MM.1S (cell line): ENCODE measurements around the gene ADCY5.

Source experiments
- DNase-seq: peaks from one replicate; pipeline ENCODE4 v3.0.0-alpha.2; 2015
- H2AFZ ChIP-seq: fragments of 300-600 bp; sonication (generic); 2 replicates; pipeline ENCODE4 v1.6.0; 2016; ENCODE audit warnings: antibody characterized with exemption, low read length
- H3F3A ChIP-seq: fragments of 300-600 bp; sonication (generic); 2 replicates; pipeline ENCODE4 v1.6.1; 2016; ENCODE audit warnings: mild to moderate bottlenecking, antibody characterized with exemption, low read length, moderate library complexity, mixed read lengths; ENCODE audit not compliant: insufficient read depth
- H3K27ac ChIP-seq: fragments of 300-600 bp; sonication (generic); 2 replicates; pipeline ENCODE4 v1.5.1; 2016; ENCODE audit warnings: mild to moderate bottlenecking, low read length
- H3K27me3 ChIP-seq: fragments of 300-600 bp; sonication (generic); replicated peaks from 2 replicates; pipeline ENCODE4 v1.6.0; 2016; ENCODE audit warnings: low read length; ENCODE audit not compliant: insufficient read depth
- H3K36me3 ChIP-seq: fragments of 300-600 bp; sonication (generic); replicated peaks from 2 replicates; pipeline ENCODE4 v1.6.1; 2016; ENCODE audit warnings: mild to moderate bottlenecking, low read length, mixed read lengths; ENCODE audit not compliant: insufficient read depth
- H3K4me1 ChIP-seq: fragments of 300-600 bp; sonication (generic); 2 replicates; pipeline ENCODE4 v1.6.1; 2016; ENCODE audit warnings: low read length, mixed read lengths
- H3K4me2 ChIP-seq: fragments of 300-600 bp; sonication (generic); 2 replicates; pipeline ENCODE4 v1.6.0; 2016; ENCODE audit warnings: low read depth, low read length
- H3K4me3 ChIP-seq: fragments of 300-600 bp; sonication (generic); 2 replicates; pipeline ENCODE4 v1.5.1; 2016; ENCODE audit warnings: low read length, mixed read lengths
- H3K79me2 ChIP-seq: fragments of 300-600 bp; sonication (generic); 2 replicates; pipeline ENCODE4 v1.6.1; 2016; ENCODE audit warnings: mixed run types, low read length, mixed read lengths
- H3K9ac ChIP-seq: fragments of 300-600 bp; sonication (generic); 2 replicates; pipeline ENCODE4 v1.6.1; 2016; ENCODE audit warnings: low read length, mixed read lengths
- H3K9me2 ChIP-seq: fragments of 300-600 bp; sonication (generic); replicated peaks from 2 replicates; pipeline ENCODE4 v1.6.1; 2016; ENCODE audit warnings: mild to moderate bottlenecking, low read length, mixed read lengths; ENCODE audit not compliant: insufficient read depth
- H3K9me3 ChIP-seq: fragments of 300-600 bp; sonication (generic); replicated peaks from 2 replicates; pipeline ENCODE4 v1.6.1; 2016; ENCODE audit warnings: mild to moderate bottlenecking, low read length, mixed read lengths; ENCODE audit not compliant: insufficient read depth
- H4K20me1 ChIP-seq: fragments of 300-600 bp; sonication (generic); 2 replicates; pipeline ENCODE4 v1.6.1; 2016; ENCODE audit warnings: mild to moderate bottlenecking, low read length, moderate library complexity, mixed read lengths; ENCODE audit not compliant: insufficient read depth
- CTCF ChIP-seq: fragments of 300-600 bp; sonication (generic); IDR thresholded peaks from 2 replicates; pipeline ENCODE4 v1.5.1; 2016; ENCODE audit warnings: antibody characterized with exemption, low read length, mixed read lengths
- EZH2 ChIP-seq: fragments of 300-600 bp; sonication (generic); optimal IDR thresholded peaks from 2 replicates; pipeline ENCODE3; 2017; ENCODE audit warnings: low read depth, mild to moderate bottlenecking, antibody characterized with exemption, low read length, mixed read lengths
- EZH2phosphoT487 ChIP-seq: fragments of 300-600 bp; sonication (generic); IDR thresholded peaks from 2 replicates; pipeline ENCODE4 v1.6.1; 2018; ENCODE audit warnings: antibody characterized with exemption, low read length

ADCY5 gene

DNA sequence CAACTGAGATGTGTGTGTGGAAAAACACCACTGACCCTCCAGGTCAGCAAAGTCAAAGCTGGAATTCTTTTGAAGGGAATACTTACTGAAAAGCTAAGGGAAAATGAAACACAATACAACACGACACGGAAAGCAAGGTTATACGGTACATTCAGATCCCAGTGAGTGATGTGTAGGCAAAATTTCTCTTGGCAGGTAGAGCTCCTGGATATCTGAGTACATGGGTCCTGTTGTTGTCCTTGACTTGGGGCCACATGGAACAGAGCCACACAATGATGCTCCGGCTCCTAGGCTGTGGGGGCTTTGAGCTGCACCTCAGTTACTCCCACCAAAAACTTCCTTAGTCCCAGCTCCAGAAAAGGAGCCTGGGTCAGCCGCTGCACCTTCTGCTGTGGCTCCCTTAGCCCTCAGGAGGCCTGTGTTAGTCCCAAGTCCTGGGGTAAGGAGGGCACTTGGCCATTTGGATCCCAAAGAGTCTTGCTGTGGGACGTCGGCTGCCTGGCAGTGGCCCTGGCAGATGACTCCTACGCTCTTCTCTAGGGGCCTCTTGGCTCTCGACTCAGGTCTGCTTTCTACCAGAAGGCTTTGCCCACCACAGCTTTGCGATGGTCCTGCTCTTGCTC, 95.6 kb downstream of the ADCY5 start:
- H4K20me1 ChIP-seq, result no peaks in the 10 kb centered on the region
- H3K79me2 ChIP-seq, result no peaks in the 10 kb centered on the region
- no peaks in the 10 kb centered on the region for H3K9me3 ChIP-seq
- H3K9ac ChIP-seq, result no peak overlapping the region
- no peaks in the 10 kb centered on the region for H3K36me3 ChIP-seq
- 0 out of 2 replicates have a peak, but pooled peaks cover 5% of the 10 kb centered on the region for H3K27me3 ChIP-seq
- no peak for DNase-seq
- no peak overlapping the region for H2AFZ ChIP-seq
- H3F3A ChIP-seq, result no peaks in the 10 kb centered on the region
- TF ChIP-seq EZH2phosphoT487 (no peak), CTCF (no peak), EZH2 (no peak)
- no peak overlapping the region for H3K4me2 ChIP-seq
- H3K27ac ChIP-seq, result no peak overlapping the region
- no peaks in the 10 kb centered on the region for H3K9me2 ChIP-seq
- no peaks in the 10 kb centered on the region for H3K4me1 ChIP-seq
- H3K4me3 ChIP-seq, result no peak overlapping the region

DNA sequence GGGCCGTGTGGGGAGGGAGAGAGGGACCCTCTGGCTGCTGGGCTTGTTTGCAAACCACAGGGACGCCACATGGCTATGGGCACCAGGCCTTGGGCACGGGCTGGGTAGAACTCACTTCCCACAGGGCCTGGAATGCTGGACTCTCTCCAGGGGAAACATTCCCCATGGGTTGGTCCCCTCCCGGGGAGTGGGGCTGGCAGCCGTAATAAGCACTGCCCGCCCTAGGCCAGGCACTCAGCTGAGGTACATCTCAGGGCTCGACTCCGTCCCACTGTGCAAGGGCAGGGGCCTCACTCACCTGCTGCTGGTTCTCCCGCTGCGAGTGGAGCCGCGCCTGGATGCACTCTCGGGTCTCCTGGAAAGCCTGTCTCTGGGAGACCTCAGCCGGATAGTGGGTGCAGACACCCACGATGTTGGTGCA, 96.7 kb downstream of the ADCY5 start:
- H3K79me2 ChIP-seq, result no peaks in the 10 kb centered on the region
- no peak overlapping the region for H3K4me2 ChIP-seq
- no peaks in the 10 kb centered on the region for H3K4me1 ChIP-seq
- no peaks in the 10 kb centered on the region for H3K9me3 ChIP-seq
- H3F3A ChIP-seq, result no peaks in the 10 kb centered on the region
- H3K27ac ChIP-seq, result no peak overlapping the region
- H3K4me3 ChIP-seq, result no peak overlapping the region
- no peak overlapping the region for H3K9ac ChIP-seq
- no peak overlapping the region for H2AFZ ChIP-seq
- H4K20me1 ChIP-seq, result no peaks in the 10 kb centered on the region
- DNase-seq, result no peak
- TF ChIP-seq EZH2 (no peak), CTCF (no peak), EZH2phosphoT487 (no peak)
- no peaks in the 10 kb centered on the region for H3K36me3 ChIP-seq
- H3K9me2 ChIP-seq, result no peaks in the 10 kb centered on the region
- H3K27me3 ChIP-seq, result 0 out of 2 replicates have a peak, but pooled peaks cover 5% of the 10 kb centered on the region

- no peak for DNase-seq
- Histone ChIP-seq H3K79me2 (no peaks in the 10 kb centered on the region), H3K9me3 (no peaks in the 10 kb centered on the region), H3K4me1 (no peaks in the 10 kb centered on the region), H3K4me3 (no peak overlapping the region), H3K27me3 (0 out of 2 replicates have a peak, but pooled peaks cover 5% of the 10 kb centered on the region), H3K4me2 (no peak overlapping the region), H2AFZ (no peak overlapping the region), H3K9ac (no peak overlapping the region), H3K36me3 (no peaks in the 10 kb centered on the region), H3K9me2 (no peaks in the 10 kb centered on the region), H3K27ac (no peak overlapping the region), H3F3A (no peaks in the 10 kb centered on the region), H4K20me1 (no peaks in the 10 kb centered on the region)
- TF ChIP-seq EZH2phosphoT487 (no peak), EZH2 (no peak)
Observed at GRCh38 chr3:123351501-123351900, 97.4 kb downstream of the ADCY5 start.

DNA sequence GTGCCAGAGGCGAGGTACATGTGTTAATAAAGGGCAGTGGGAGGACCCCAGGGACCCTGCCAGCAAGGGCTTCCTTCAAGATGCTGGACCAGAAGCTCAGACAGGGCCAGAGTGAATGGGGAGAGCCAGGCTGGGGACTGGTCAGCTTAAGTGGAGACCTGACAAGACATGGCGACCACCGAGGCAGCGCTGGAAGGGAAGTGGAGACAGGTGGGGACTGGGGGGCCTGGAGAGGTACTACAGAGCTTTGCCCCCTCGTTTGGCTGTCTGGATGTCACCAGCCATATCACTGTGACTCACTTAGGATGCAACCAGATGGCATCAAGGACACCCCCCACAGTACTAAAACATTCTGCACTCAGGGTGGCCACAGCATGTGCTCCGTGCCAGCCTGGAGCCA, 97.9 kb downstream of the ADCY5 start:
- no peaks in the 10 kb centered on the region for H3K36me3 ChIP-seq
- H4K20me1 ChIP-seq, result no peaks in the 10 kb centered on the region
- H3K9ac ChIP-seq, result no peak overlapping the region
- H2AFZ ChIP-seq, result no peak overlapping the region
- H3K4me3 ChIP-seq, result no peak overlapping the region
- H3K9me2 ChIP-seq, result no peaks in the 10 kb centered on the region
- no peaks in the 10 kb centered on the region for H3F3A ChIP-seq
- no peak for DNase-seq
- no peak overlapping the region for H3K27ac ChIP-seq
- H3K9me3 ChIP-seq, result no peaks in the 10 kb centered on the region
- H3K4me2 ChIP-seq, result no peak overlapping the region
- H3K27me3 ChIP-seq, result 0 out of 2 replicates have a peak, but pooled peaks cover 5% of the 10 kb centered on the region
- no peaks in the 10 kb centered on the region for H3K79me2 ChIP-seq
- no peaks in the 10 kb centered on the region for H3K4me1 ChIP-seq
- TF ChIP-seq EZH2 (no peak), EZH2phosphoT487 (no peak), CTCF (no peak)
